Vagina (tissue), 2 donors: ENCODE results near the gene MARF1. TPM values are rescaled to one million over a fixed set of nuclear protein-coding genes. Genes with fewer than 3 reads are reported as not detected.

Source experiments
- DNase-seq, 2 donors: peaks; one replicate each; pipeline ENCODE4 v3.0.0-alpha.2; 2017; ENCODE audit errors: extremely low spot score in 2 of 2
- H3K27ac ChIP-seq: fragments of 200-600 bp; sonication (generic); one replicate; pipeline ENCODE4 v1.5.1; 2019
- H3K27me3 ChIP-seq: fragments of 200-600 bp; sonication (generic); one replicate; pipeline ENCODE4 v1.5.1; 2019
- H3K36me3 ChIP-seq, 2 donors: fragments of 200-600 bp; sonication (generic); one replicate each; pipeline ENCODE4 v1.5.1; 2017 to 2019
- H3K4me1 ChIP-seq: fragments of 200-600 bp; sonication (generic); one replicate; pipeline ENCODE4 v1.5.1; 2019
- H3K4me3 ChIP-seq, 2 donors: fragments of 200-600 bp; sonication (generic); 1 replicate in 1 of 2; 2 replicates in 1 of 2; pipeline ENCODE4 v1.5.1; 2016 to 2019
- H3K9me3 ChIP-seq: fragments of 200-600 bp; sonication (generic); one replicate; pipeline ENCODE4 v1.5.1; 2019
- POLR2A ChIP-seq, 2 donors: fragments of 450-650 bp; IDR thresholded peaks; one replicate each; pipeline ENCODE4 v1.6.1; 2017; ENCODE audit warnings: antibody characterized with exemption in 2 of 2, mild to moderate bottlenecking in 2 of 2, moderate library complexity in 2 of 2
- POLR2AphosphoS5 ChIP-seq, 2 donors: sonication (generic); formaldehyde crosslinking; IDR thresholded peaks; one replicate each; pipeline ENCODE4 v1.9.0; 2017; ENCODE audit warnings: antibody characterized with exemption in 2 of 2, mild to moderate bottlenecking in 2 of 2, low read depth in 1 of 2; ENCODE audit not compliant: insufficient read depth in 1 of 2
- intact Hi-C: fragments of 100-400 bp; cut with DNase I; formaldehyde crosslinking; loops from one replicate; pipeline ENCODE4 v1.15.1; 2023
- total RNA-seq: library from RNA; depleted of rRNA; stranded (reverse); fragments of >200 nt; gene quantifications from one replicate; pipeline ENCODE4 v1.2.3, GENCODE V29; 2016
- TF ChIP-seq, protein P1 (sequence below), 3 experiments: fragments of 450-650 bp in 2 of 3; fragments of 200-600 bp in 1 of 3; sonication (generic) in 1 of 3; IDR thresholded peaks; one replicate each; pipeline ENCODE4 v1.5.1; 2017 to 2019; ENCODE audit warnings: antibody characterized with exemption in 3 of 3, mild to moderate bottlenecking in 2 of 3, moderate library complexity in 2 of 3

MARF1 gene
- total RNA-seq, 1 donor from 2014 or later = 39.0 TPM

DNA sequence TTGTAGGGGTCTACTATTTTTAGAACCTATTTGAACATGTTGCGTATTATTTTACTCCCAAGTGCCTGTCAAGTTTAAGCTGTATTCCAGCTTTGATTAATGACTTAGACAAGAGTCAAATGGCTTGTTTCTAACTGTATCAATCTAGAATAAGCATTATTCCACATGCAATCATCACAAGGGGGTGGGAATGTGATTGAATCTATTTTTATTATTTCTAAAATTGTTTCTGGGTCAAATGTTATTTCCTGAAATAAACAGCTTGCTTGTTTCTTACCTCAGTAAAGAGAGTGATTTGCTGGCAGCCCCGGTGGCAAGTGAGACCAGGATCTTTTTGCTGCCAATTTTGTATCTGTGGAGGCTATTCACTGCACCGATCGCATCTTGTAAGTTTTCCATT lies 21.5 kb downstream of the MARF1 start:
- TF ChIP-seq POLR2AphosphoS5 (IDR thresholded peaks at IDR 0.05; ENCODE audit: insufficient read depth in 1 of 2, low read depth in 1 of 2) (no peak), POLR2A (IDR thresholded peaks at IDR 0.05) (no peak)
- TF ChIP-seq, protein P1, sequence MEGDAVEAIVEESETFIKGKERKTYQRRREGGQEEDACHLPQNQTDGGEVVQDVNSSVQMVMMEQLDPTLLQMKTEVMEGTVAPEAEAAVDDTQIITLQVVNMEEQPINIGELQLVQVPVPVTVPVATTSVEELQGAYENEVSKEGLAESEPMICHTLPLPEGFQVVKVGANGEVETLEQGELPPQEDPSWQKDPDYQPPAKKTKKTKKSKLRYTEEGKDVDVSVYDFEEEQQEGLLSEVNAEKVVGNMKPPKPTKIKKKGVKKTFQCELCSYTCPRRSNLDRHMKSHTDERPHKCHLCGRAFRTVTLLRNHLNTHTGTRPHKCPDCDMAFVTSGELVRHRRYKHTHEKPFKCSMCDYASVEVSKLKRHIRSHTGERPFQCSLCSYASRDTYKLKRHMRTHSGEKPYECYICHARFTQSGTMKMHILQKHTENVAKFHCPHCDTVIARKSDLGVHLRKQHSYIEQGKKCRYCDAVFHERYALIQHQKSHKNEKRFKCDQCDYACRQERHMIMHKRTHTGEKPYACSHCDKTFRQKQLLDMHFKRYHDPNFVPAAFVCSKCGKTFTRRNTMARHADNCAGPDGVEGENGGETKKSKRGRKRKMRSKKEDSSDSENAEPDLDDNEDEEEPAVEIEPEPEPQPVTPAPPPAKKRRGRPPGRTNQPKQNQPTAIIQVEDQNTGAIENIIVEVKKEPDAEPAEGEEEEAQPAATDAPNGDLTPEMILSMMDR (IDR thresholded peaks at IDR 0.05) = no peak
- no peak for DNase-seq
- no peaks in the 10 kb centered on the region for H3K27me3 ChIP-seq
- H3K4me1 ChIP-seq = no peaks in the 10 kb centered on the region
- no peak overlapping the region for H3K4me3 ChIP-seq
- intact Hi-C loops = no loop called here
- H3K36me3 ChIP-seq = peaks cover 3 to 94% of the 10 kb centered on the region in 2 donors
- no peaks in the 10 kb centered on the region for H3K9me3 ChIP-seq
- no peak overlapping the region for H3K27ac ChIP-seq

DNA sequence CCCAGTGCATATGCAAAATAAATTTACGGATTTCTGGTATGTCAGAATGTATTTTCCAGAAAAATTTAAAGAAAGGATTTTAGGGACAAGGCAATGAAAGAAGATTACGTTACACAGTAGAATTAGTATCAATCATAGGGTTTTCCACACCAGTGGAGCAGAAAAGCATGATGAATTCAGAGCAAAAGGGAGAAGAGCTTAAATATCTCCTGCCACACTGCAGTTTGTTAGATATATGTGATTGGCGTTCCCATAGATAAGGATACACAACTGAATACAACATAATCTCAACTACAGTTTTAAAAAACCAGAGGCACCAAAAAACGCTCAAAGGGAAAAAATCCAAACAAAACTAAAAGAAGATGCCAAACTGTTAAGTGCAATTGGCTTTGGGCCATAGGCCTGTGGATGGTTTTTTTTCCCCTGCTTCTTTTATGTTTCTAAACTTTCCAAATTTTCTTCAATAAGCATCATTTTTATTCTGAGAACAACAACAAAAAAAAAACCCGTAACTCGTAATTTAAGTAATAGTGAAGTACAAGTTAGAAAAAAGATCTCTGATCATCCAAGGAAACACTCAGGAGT lies 22.3 kb downstream of the MARF1 start:
- Histone ChIP-seq H3K27ac (no peak overlapping the region), H3K36me3 (peaks cover 3 to 94% of the 10 kb centered on the region in 2 donors), H3K4me1 (no peaks in the 10 kb centered on the region), H3K27me3 (no peaks in the 10 kb centered on the region), H3K4me3 (no peak overlapping the region), H3K9me3 (no peaks in the 10 kb centered on the region)
- TF ChIP-seq POLR2AphosphoS5 (IDR thresholded peaks at IDR 0.05; ENCODE audit: insufficient read depth in 1 of 2, low read depth in 1 of 2) (no peak), POLR2A (IDR thresholded peaks at IDR 0.05) (no peak)
- TF ChIP-seq, protein P1 (IDR thresholded peaks at IDR 0.05) = no peak
- intact Hi-C loops = no loop called here
- DNase-seq = no peak

DNA sequence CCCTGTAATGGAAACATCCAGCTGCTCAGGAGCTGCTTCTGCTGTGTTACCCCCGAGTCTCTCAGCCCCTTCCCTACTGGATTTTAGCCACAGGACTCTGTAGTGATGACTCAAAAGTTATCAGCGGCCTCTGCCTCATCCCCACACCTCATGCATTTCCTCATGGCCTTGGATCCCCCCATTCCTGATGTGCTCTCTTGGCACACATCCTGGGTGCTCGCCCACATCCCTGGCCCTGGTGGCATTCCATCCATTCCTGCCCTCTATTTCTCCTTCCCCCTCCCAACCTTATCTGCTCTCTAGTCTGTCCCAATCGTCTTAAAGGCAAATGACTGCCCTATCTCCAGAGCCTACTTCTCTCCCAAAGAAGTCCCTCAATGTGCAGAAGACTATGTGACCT lies 24.6 kb downstream of the MARF1 start:
- intact Hi-C loops = no loop called here
- peaks cover 3 to 91% of the 10 kb centered on the region in 2 donors for H3K36me3 ChIP-seq

DNA sequence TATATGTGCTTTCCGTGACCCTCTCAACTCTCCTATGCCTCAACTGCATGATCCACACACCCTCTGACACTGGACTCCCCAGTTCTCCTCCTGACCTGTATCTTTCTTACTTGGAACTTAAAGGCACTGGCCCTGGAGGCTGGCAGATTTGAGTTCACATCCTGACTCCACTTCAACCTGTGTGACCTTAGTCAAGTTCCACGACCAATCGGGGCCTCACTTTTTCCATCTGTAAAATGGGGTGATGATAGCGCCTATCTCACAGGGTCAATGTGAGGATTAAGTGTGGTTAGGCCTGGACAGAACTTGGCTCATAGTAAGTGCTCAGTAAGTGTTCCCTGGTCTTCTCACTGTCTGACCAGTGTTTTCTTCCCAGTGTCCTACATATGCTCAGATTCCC lies 25.1 kb downstream of the MARF1 start:
- Histone ChIP-seq H3K27me3 (no peaks in the 10 kb centered on the region), H3K27ac (no peak overlapping the region), H3K36me3 (peaks cover 3 to 90% of the 10 kb centered on the region in 2 donors), H3K4me3 (no peak overlapping the region), H3K4me1 (no peaks in the 10 kb centered on the region), H3K9me3 (no peaks in the 10 kb centered on the region)
- DNase-seq = no peak
- intact Hi-C loops = no loop called here
- TF ChIP-seq, protein P1 (IDR thresholded peaks at IDR 0.05) = no peak
- TF ChIP-seq POLR2A (IDR thresholded peaks at IDR 0.05) (no peak), POLR2AphosphoS5 (IDR thresholded peaks at IDR 0.05; ENCODE audit: insufficient read depth in 1 of 2, low read depth in 1 of 2) (no peak)

More for the DNA sequence above, 24.6 kb downstream of the MARF1 start:
- TF ChIP-seq POLR2AphosphoS5 (IDR thresholded peaks at IDR 0.05; ENCODE audit: insufficient read depth in 1 of 2, low read depth in 1 of 2) = no peak
- no peak for TF ChIP-seq POLR2A (IDR thresholded peaks at IDR 0.05)
- TF ChIP-seq, protein P1 (IDR thresholded peaks at IDR 0.05) = no peak
- Histone ChIP-seq H3K27ac (no peak overlapping the region), H3K27me3 (no peaks in the 10 kb centered on the region), H3K4me3 (no peak overlapping the region), H3K4me1 (no peaks in the 10 kb centered on the region), H3K9me3 (no peaks in the 10 kb centered on the region)
- no peak for DNase-seq

DNA sequence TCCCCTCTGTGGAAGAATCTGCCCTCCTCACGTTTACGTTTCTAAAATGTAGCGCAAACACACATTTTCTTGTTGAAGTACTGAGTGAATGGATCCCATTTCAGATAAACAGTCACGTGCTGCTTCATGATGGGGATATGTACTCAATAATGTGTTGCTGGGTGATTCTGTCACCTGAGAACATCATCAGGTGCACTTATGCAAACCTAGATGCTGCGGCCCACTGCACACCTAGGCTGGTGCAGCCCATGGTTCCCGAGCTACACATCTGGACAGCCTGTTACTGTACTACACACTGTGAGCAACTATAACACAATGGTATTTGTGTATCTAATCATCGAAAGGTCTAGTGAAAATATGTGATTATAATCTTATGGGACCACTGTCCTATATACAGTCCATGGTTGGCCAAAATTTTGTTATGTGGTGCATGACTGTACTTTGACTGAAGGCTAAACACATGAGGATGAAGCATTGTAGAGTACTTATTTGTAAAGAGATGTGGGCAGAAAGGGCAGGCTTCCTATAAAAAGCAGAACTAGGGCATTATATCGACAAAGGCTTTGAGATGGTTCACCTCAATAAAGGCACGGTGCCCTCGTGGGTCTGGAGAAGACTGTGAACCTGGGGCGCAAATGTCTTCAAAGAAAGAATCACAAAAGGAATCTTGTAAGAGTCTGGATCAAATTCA lies 26.3 kb downstream of the MARF1 start:
- intact Hi-C loops = no loop called here
- no peaks in the 10 kb centered on the region for H3K4me1 ChIP-seq
- H3K9me3 ChIP-seq = no peaks in the 10 kb centered on the region
- no peak overlapping the region for H3K4me3 ChIP-seq
- no peak overlapping the region for H3K27ac ChIP-seq
- TF ChIP-seq POLR2AphosphoS5 (IDR thresholded peaks at IDR 0.05; ENCODE audit: insufficient read depth in 1 of 2, low read depth in 1 of 2) = no peak
- TF ChIP-seq, protein P1 (IDR thresholded peaks at IDR 0.05) = no peak
- no peak for TF ChIP-seq POLR2A (IDR thresholded peaks at IDR 0.05)
- no peak for DNase-seq
- H3K36me3 ChIP-seq = peaks cover 5 to 90% of the 10 kb centered on the region in 2 donors
- H3K27me3 ChIP-seq = no peaks in the 10 kb centered on the region
